A549 (cell line): ENCODE results near the gene CCDC71L. TPM values are rescaled to one million over a fixed set of nuclear protein-coding genes. Genes with fewer than 3 reads are reported as not detected.

Source experiments
- ATAC-seq, 2 experiments: fragments of 200-7000 bp in 1 of 2; fragments of >200 bp in 1 of 2; cut with Nextera tagmentation in 1 of 2; cut with Tn5 transposase in 1 of 2; 3 replicates each; pipeline versions ENCODE4 v1.8.0 to v1.9.1; 2018 to 2020; ENCODE audit warnings: mild to moderate bottlenecking in 1 of 2, moderate library complexity in 1 of 2
- CTCF ChIA-PET: fragments of 300-600 bp; sonication (Branson Sonifier 250); formaldehyde crosslinking; extraction: SDS; loops from one replicate; lab custom pipeline; 2021; ENCODE audit warnings: antibody characterized with exemption, inconsistent platforms; lab: Yijun Ruan, JAX
- POLR2A ChIA-PET: fragments of 350-600 bp; formaldehyde crosslinking; extraction: SDS; loops from one replicate; lab custom pipeline; 2021; ENCODE audit warnings: antibody characterized with exemption, inconsistent platforms; lab: Yijun Ruan, JAX
- DNase-seq, 2 experiments: peaks; one replicate each; pipeline versions ENCODE4 v3.0.0 to v3.0.0-alpha.2; 2011 to 2016; ENCODE audit warnings: low read depth in 1 of 2, low spot score in 1 of 2
- FAIRE-seq: peaks from 2 replicates; lab custom pipeline; 2011; peaks lifted over from hg19 to GRCh38; lab: Jason Lieb, UNC
- H3K27ac ChIP-seq, 2 experiments: fragments of >200 bp; sonication (Bioruptor Twin); formaldehyde crosslinking; 3 replicates each; pipeline ENCODE4 v1.5.1; 2016 to 2017
- H3K4me1 ChIP-seq: fragments of >200 bp; sonication (Bioruptor Twin); formaldehyde crosslinking; 3 replicates; pipeline ENCODE4 v1.6.1; 2016
- H3K4me2 ChIP-seq: fragments of >200 bp; sonication (Bioruptor Twin); formaldehyde crosslinking; 3 replicates; pipeline ENCODE4 v1.6.1; 2016
- H3K4me3 ChIP-seq: fragments of >200 bp; sonication (Bioruptor Twin); formaldehyde crosslinking; 3 replicates; pipeline ENCODE4 v1.5.1; 2016
- H3K9me3 ChIP-seq: fragments of >200 bp; sonication (Bioruptor Twin); formaldehyde crosslinking; 3 replicates; pipeline ENCODE4 v1.6.1; 2016
- BHLHE40 ChIP-seq: IDR thresholded peaks from 2 replicates; pipeline ENCODE4 v1.6.1; 2012; ENCODE audit warnings: low read depth, low read length, inconsistent platforms
- CEBPB ChIP-seq, 2 experiments: fragments of >200 bp in 1 of 2; sonication (Bioruptor Twin) in 1 of 2; formaldehyde crosslinking in 1 of 2; IDR thresholded peaks; 2 replicates each; pipeline ENCODE4 v1.6.1; 2012 to 2016
- CHD4 ChIP-seq: fragments of 200-600 bp; sonication (generic); IDR thresholded peaks from 2 replicates; pipeline ENCODE4 v1.6.1; 2016; ENCODE audit warnings: antibody characterized with exemption, mild to moderate bottlenecking, borderline replicate concordance
- CTCF ChIP-seq: fragments of >200 bp; sonication (Bioruptor Twin); formaldehyde crosslinking; IDR thresholded peaks from 3 replicates; pipeline ENCODE4 v1.5.1; 2016
- E2F6 ChIP-seq: IDR thresholded peaks from 2 replicates; pipeline ENCODE4 v1.6.1; 2012; ENCODE audit warnings: low read depth, borderline replicate concordance
- EHF ChIP-seq: fragments of 250-450 bp; sonication (Bioruptor Pico); IDR thresholded peaks from 2 replicates; pipeline ENCODE4 v1.5.0; 2020; ENCODE audit warnings: mild to moderate bottlenecking
- EP300 ChIP-seq, 2 experiments: fragments of >200 bp; sonication (Bioruptor Twin); formaldehyde crosslinking; IDR thresholded peaks; 2 replicates in 1 of 2; 3 replicates in 1 of 2; pipeline ENCODE4 v1.6.1; 2016 to 2017
- FOSL2 ChIP-seq, 2 experiments: fragments of 450-650 bp in 1 of 2; fragments of >200 bp in 1 of 2; sonication (Bioruptor Twin) in 1 of 2; formaldehyde crosslinking; IDR thresholded peaks; 2 replicates each; pipeline versions ENCODE4 v1.5.0 to v1.6.1; 2016 to 2020; ENCODE audit warnings: mild to moderate bottlenecking in 1 of 2, moderate library complexity in 1 of 2
- HDAC2 ChIP-seq: fragments of 200-600 bp; sonication (generic); IDR thresholded peaks from 2 replicates; pipeline ENCODE4 v1.6.1; 2016
- HES2 ChIP-seq: fragments of >200 bp; sonication (Bioruptor Twin); formaldehyde crosslinking; IDR thresholded peaks from 2 replicates; pipeline ENCODE4 v1.6.1; 2016
- HEYL ChIP-seq: fragments of 250-450 bp; sonication (Bioruptor Pico); IDR thresholded peaks from 2 replicates; pipeline ENCODE4 v1.8.0; 2021; ENCODE audit warnings: mild to moderate bottlenecking, moderate library complexity
- HMGXB4 ChIP-seq: fragments of 250-450 bp; sonication (Bioruptor Pico); IDR thresholded peaks from 2 replicates; pipeline ENCODE4 v1.5.0; 2021; ENCODE audit warnings: mild to moderate bottlenecking, moderate library complexity, borderline replicate concordance
- HOXA7 ChIP-seq: fragments of 250-450 bp; sonication (Bioruptor Pico); IDR thresholded peaks from 2 replicates; pipeline ENCODE4 v1.5.0; 2020; ENCODE audit warnings: mild to moderate bottlenecking, moderate library complexity
- HOXB5 ChIP-seq: fragments of 250-450 bp; sonication (Bioruptor Pico); IDR thresholded peaks from 2 replicates; pipeline ENCODE4 v1.5.0; 2020; ENCODE audit warnings: mild to moderate bottlenecking, moderate library complexity
- JUN ChIP-seq, 2 experiments: fragments of >200 bp; sonication (Bioruptor Twin); formaldehyde crosslinking; IDR thresholded peaks; 2 replicates in 1 of 2; 3 replicates in 1 of 2; pipeline ENCODE4 v1.6.1; 2016 to 2017
- KDM5A ChIP-seq: fragments of 200-600 bp; sonication (generic); IDR thresholded peaks from 2 replicates; pipeline ENCODE4 v1.6.1; 2016; ENCODE audit warnings: antibody characterized with exemption, mild to moderate bottlenecking
- MAFK ChIP-seq: fragments of 450-650 bp; IDR thresholded peaks from 2 replicates; pipeline ENCODE4 v1.6.1; 2014; ENCODE audit not compliant: partially characterized antibody
- MAX ChIP-seq: IDR thresholded peaks from 2 replicates; pipeline ENCODE4 v1.6.1; 2012
- MYC ChIP-seq: IDR thresholded peaks from 2 replicates; pipeline ENCODE4 v1.6.1; 2012; ENCODE audit warnings: mild to moderate bottlenecking, inconsistent platforms, low read length, improper control_type of control experiment, borderline replicate concordance
- NFE2L2 ChIP-seq: fragments of 150-350 bp; conservative IDR thresholded peaks from 2 replicates; pipeline ENCODE4 v1.6.1; 2014; ENCODE audit warnings: low read length
- NPAS2 ChIP-seq: fragments of 250-450 bp; sonication (Bioruptor Pico); IDR thresholded peaks from 2 replicates; pipeline ENCODE4 v1.8.0; 2022; ENCODE audit warnings: mild to moderate bottlenecking, moderate library complexity, borderline replicate concordance
- PHF8 ChIP-seq: fragments of 200-600 bp; sonication (generic); IDR thresholded peaks from 2 replicates; pipeline ENCODE4 v1.6.1; 2016; ENCODE audit warnings: low read depth, mild to moderate bottlenecking, antibody characterized with exemption, moderate library complexity, borderline replicate concordance
- RCOR1 ChIP-seq: fragments of 150-350 bp; IDR thresholded peaks from 2 replicates; pipeline ENCODE4 v1.6.1; 2014; ENCODE audit warnings: antibody characterized with exemption, low read length, low read depth
- RNF2 ChIP-seq: fragments of 200-600 bp; sonication (generic); IDR thresholded peaks from 2 replicates; pipeline ENCODE4 v1.6.1; 2016; ENCODE audit warnings: low read depth, mild to moderate bottlenecking, antibody characterized with exemption, moderate library complexity, borderline replicate concordance
- SMC3 ChIP-seq: fragments of >200 bp; sonication (Bioruptor Twin); formaldehyde crosslinking; IDR thresholded peaks from 3 replicates; pipeline ENCODE4 v1.6.1; 2018; ENCODE audit warnings: inconsistent platforms
- SREBF2 ChIP-seq: fragments of 450-650 bp; IDR thresholded peaks from 2 replicates; pipeline ENCODE4 v1.6.1; 2014; ENCODE audit warnings: mild to moderate bottlenecking, moderate library complexity
- TFCP2L1 ChIP-seq: fragments of 250-450 bp; sonication (Bioruptor Pico); IDR thresholded peaks from 2 replicates; pipeline ENCODE4 v1.5.0; 2021; ENCODE audit warnings: mild to moderate bottlenecking
- ZFP36 ChIP-seq: fragments of 450-650 bp; IDR thresholded peaks from 2 replicates; pipeline ENCODE4 v1.6.1; 2014; ENCODE audit warnings: borderline replicate concordance; ENCODE audit not compliant: partially characterized antibody
- ZSCAN20 ChIP-seq: fragments of 250-450 bp; sonication (Bioruptor Pico); IDR thresholded peaks from 2 replicates; pipeline ENCODE4 v1.8.0; 2022; ENCODE audit warnings: mild to moderate bottlenecking, moderate library complexity
- WGBS: methylation state at CpG from one replicate; pipeline ENCODE4 v1.1.6; 2017; ENCODE audit errors: missing lambda C conversion rate; 5-methylcytosine and 5-hydroxymethylcytosine counted together
- polyA plus RNA-seq, 4 experiments: library from polyadenylated mRNA; depleted of rRNA in 3 of 4; stranded (reverse); fragments of >200 nt; fragmentation: RNase III in 1 of 4; extraction: RNeasy Plus Mini Kit Qiagen cat#74134 plus additional on column Dnase treatment in 1 of 4; gene quantifications; 2 replicates in 3 of 4; 3 replicates in 1 of 4; pipeline ENCODE4 v1.2.3, GENCODE V29; 2011 to 2017

CCDC71L gene
- polyA plus RNA-seq, 2 of the 4 experiments (the other 2 are of a cell fraction) = 9.1 to 11.4 TPM

- TF ChIP-seq HOXB5 (CRISPR knock-in tag) = no peak
Measured at GRCh38 chr7:106639476-106640334, 21.3 kb downstream of the CCDC71L start (continued).

GRCh38 chr7:106635411-106635810, 25.5 kb downstream of the CCDC71L start:
- peaks cover 13% of the 10 kb centered on the region; the same call in 2 of the 3 replicates for H3K9me3 ChIP-seq
- ATAC-seq (no peak), DNase-seq (no peak)
- 4% methylated on average over 2 of the region's 2 CpGs for WGBS
- ChIA-PET CTCF (interaction anchor here (1.1 kb wide), 1 partner anchor 101 kb away, joined by 3 read pairs; no protein-coding TSS in a partner anchor), POLR2A (interaction anchor here (0.7 kb wide), 1 partner anchor 229 kb away, joined by 3 read pairs; no protein-coding TSS in a partner anchor)
- no peak for TF ChIP-seq ZSCAN20 (CRISPR knock-in tag)
- no peak for TF ChIP-seq E2F6
- no peak for TF ChIP-seq CEBPB (IDR thresholded peaks at IDR 0.05)
- TF ChIP-seq BHLHE40 = no peak
- no peak for TF ChIP-seq HMGXB4
- TF ChIP-seq HOXB5 (CRISPR knock-in tag) = no peak
- TF ChIP-seq HES2 = no peak
- TF ChIP-seq PHF8 = no peak
- no peak for TF ChIP-seq RCOR1
- TF ChIP-seq CHD4 = no peak
- no peak for TF ChIP-seq EP300 (IDR thresholded peaks at IDR 0.05)
- TF ChIP-seq SMC3 = no peak
- no peak for TF ChIP-seq MAX
- TF ChIP-seq HDAC2 = no peak
- TF ChIP-seq JUN (IDR thresholded peaks at IDR 0.05) = no peak
- no peak for TF ChIP-seq EHF (CRISPR knock-in tag)
- no peak for TF ChIP-seq MAFK
- no peak for TF ChIP-seq ZFP36
- no peak for TF ChIP-seq HOXA7 (CRISPR knock-in tag)
- TF ChIP-seq FOSL2 (IDR thresholded peaks at IDR 0.05) = no peak
- TF ChIP-seq FOSL2 (CRISPR knock-in tag; IDR thresholded peaks at IDR 0.05) = no peak
- TF ChIP-seq, all 56 proteins: peak for 0
- Histone ChIP-seq H3K4me2 (no peak overlapping the region), H3K4me3 (no peak overlapping the region), H3K27ac (no peak overlapping the region), H3K4me1 (no peaks in the 10 kb centered on the region; the same call in 2 of the 3 replicates)
- FAIRE-seq = no peak

- CTCF ChIA-PET = interaction anchor here (1.1 to 1.4 kb wide), 2 partner anchors 25 to 101 kb away, joined by 3 to 7 read pairs; partner anchors contain the start of gene CCDC71L
- 24% methylated on average over 2 of the region's 2 CpGs for WGBS
- DNase-seq (no peak), ATAC-seq (no peak), FAIRE-seq (no peak)
- POLR2A ChIA-PET = no interaction called here
- peaks cover 13% of the 10 kb centered on the region; the same call in 2 of the 3 replicates for H3K9me3 ChIP-seq
- no peak overlapping the region for H3K4me2 ChIP-seq
- no peaks in the 10 kb centered on the region for H3K4me1 ChIP-seq
- H3K27ac ChIP-seq = no peak overlapping the region
- H3K4me3 ChIP-seq = no peak overlapping the region
- TF ChIP-seq ZFP36 (no peak), MAX (no peak), CEBPB (IDR thresholded peaks at IDR 0.05) (no peak), HOXB5 (CRISPR knock-in tag) (no peak), KDM5A (no peak), NFE2L2 (no peak), FOSL2 (IDR thresholded peaks at IDR 0.05) (no peak), FOSL2 (CRISPR knock-in tag; IDR thresholded peaks at IDR 0.05) (no peak), CTCF (no peak), TFCP2L1 (no peak), MYC (no peak), HOXA7 (CRISPR knock-in tag) (no peak), SREBF2 (no peak), HEYL (CRISPR knock-in tag) (no peak), RNF2 (no peak), NPAS2 (CRISPR knock-in tag) (no peak)
Measured at GRCh38 chr7:106634958-106635357, 26.0 kb downstream of the CCDC71L start.
